HCT116 (cell line): ENCODE data around the gene STAC. TPM values are rescaled to one million over a fixed set of nuclear protein-coding genes. Genes with fewer than 3 reads are reported as not detected.

Source experiments
- ATAC-seq: fragments of 200-7000 bp; cut with Tn5 transposase; 2 replicates; pipeline ENCODE4 v1.9.1; 2020; ENCODE audit warnings: mild to moderate bottlenecking, moderate library complexity
- BruUV-seq: library from RNA; stranded (reverse); fragments of 400-500 nt; replicated peaks from 2 replicates; lab custom pipeline; 2021; lab: Mats Ljungman, UMichigan
- CTCF ChIA-PET: fragments of 300-600 bp; sonication (Branson Sonifier 250); formaldehyde crosslinking; loops from one replicate; lab custom pipeline; 2021; ENCODE audit warnings: antibody characterized with exemption; lab: Charles Lee
- POLR2A ChIA-PET: fragments of 300-600, 350-600 bp; sonication (Branson Sonifier 250); formaldehyde crosslinking; loops from one replicate; lab custom pipeline; 2021; ENCODE audit warnings: antibody characterized with exemption; lab: Charles Lee
- RAD21 ChIA-PET, 2 experiments: fragments of 300-600 bp; sonication (Branson Sonifier 250); formaldehyde crosslinking; loops; one replicate each; lab custom pipeline; 2023; ENCODE audit warnings: low total read pairs in 2 of 2; ENCODE audit not compliant: uncharacterized antibody in 2 of 2, unreplicated experiment in 2 of 2, low non-redundant PET in 1 of 2; lab: Charles Lee
- DNase-seq: peaks from one replicate; pipeline ENCODE4 v3.0.0-alpha.2; 2010; ENCODE audit warnings: low read depth, low spot score
- H2AFZ ChIP-seq: fragments of 200-600 bp; shearing (Covaris generic), sonication (generic); 2 replicates; pipeline ENCODE4 v1.6.1; 2017; ENCODE audit warnings: low read depth, mixed run types, mixed read lengths, antibody characterized with exemption, low read length; ENCODE audit not compliant: poor library complexity, severe bottlenecking
- H3K27ac ChIP-seq: 2 replicates; pipeline ENCODE4 v1.5.1; 2012; ENCODE audit warnings: low read depth, low read length
- H3K27me3 ChIP-seq: fragments of 200-600 bp; sonication (generic); 2 replicates; pipeline ENCODE4 v1.6.1; 2016; ENCODE audit warnings: mixed run types, low read length, mixed read lengths; ENCODE audit not compliant: insufficient read depth
- H3K36me3 ChIP-seq, 2 experiments: fragments of 200-500 bp in 1 of 2; fragments of 200-600 bp in 1 of 2; sonication (Bioruptor generic) in 1 of 2; sonication (generic) in 1 of 2; 2 replicates each; pipeline versions ENCODE4 v1.5.1 to v1.6.1; 2014 to 2016; ENCODE audit warnings: low read length in 2 of 2, inconsistent platforms in 1 of 2, mixed read lengths in 1 of 2, mixed run types in 1 of 2; ENCODE audit not compliant: insufficient read depth in 2 of 2, control insufficient read depth in 1 of 2
- H3K4me1 ChIP-seq, 2 experiments: fragments of 200-600 bp in 1 of 2; sonication (generic) in 1 of 2; 2 replicates each; pipeline versions ENCODE4 v1.5.1 to v1.6.1; 2012 to 2017; ENCODE audit warnings: low read length in 2 of 2, inconsistent platforms in 1 of 2, mild to moderate bottlenecking in 1 of 2, mixed read lengths in 1 of 2, mixed run types in 1 of 2, moderate library complexity in 1 of 2; ENCODE audit not compliant: insufficient read depth in 2 of 2, control insufficient read depth in 1 of 2
- H3K4me2 ChIP-seq: fragments of 200-600 bp; sonication (generic); 2 replicates; pipeline ENCODE4 v1.6.1; 2017; ENCODE audit warnings: mixed run types, low read length, mixed read lengths
- H3K4me3 ChIP-seq, 2 experiments: fragments of 200-600 bp in 1 of 2; sonication (generic) in 1 of 2; replicated peaks in 1 of 2; 2 replicates each; pipeline ENCODE4 v1.5.1; 2011 to 2016; ENCODE audit warnings: low read length in 2 of 2, control low read depth in 1 of 2, low read depth in 1 of 2, mild to moderate bottlenecking in 1 of 2, mixed read lengths in 1 of 2, mixed run types in 1 of 2
- H3K79me2 ChIP-seq: fragments of 200-600 bp; sonication (generic); 2 replicates; pipeline ENCODE4 v1.6.1; 2017; ENCODE audit warnings: mild to moderate bottlenecking, mixed run types, low read length, moderate library complexity, mixed read lengths; ENCODE audit not compliant: insufficient read depth
- H3K9ac ChIP-seq: fragments of 200-600 bp; sonication (generic); 2 replicates; pipeline ENCODE4 v1.6.1; 2016; ENCODE audit warnings: low read length, mixed read lengths
- H3K9me2 ChIP-seq: fragments of 200-600 bp; sonication (generic), shearing (Covaris generic); 2 replicates; pipeline ENCODE4 v1.6.1; 2017; ENCODE audit warnings: mixed run types, mild to moderate bottlenecking, moderate library complexity; ENCODE audit not compliant: insufficient read depth
- H3K9me3 ChIP-seq, 2 experiments: fragments of 200-500 bp in 1 of 2; fragments of 200-600 bp in 1 of 2; sonication (Bioruptor generic) in 1 of 2; sonication (generic) in 1 of 2; 2 replicates each; pipeline ENCODE4 v1.6.1; 2014 to 2017; ENCODE audit warnings: low read length in 2 of 2, mixed read lengths in 2 of 2, inconsistent platforms in 1 of 2, low read depth in 1 of 2, mild to moderate bottlenecking in 1 of 2, mixed run types in 1 of 2, moderate library complexity in 1 of 2; ENCODE audit not compliant: control insufficient read depth in 1 of 2, insufficient read depth in 1 of 2
- H4K20me1 ChIP-seq: fragments of 200-600 bp; sonication (generic), shearing (Covaris generic); 2 replicates; pipeline ENCODE4 v1.6.1; 2017; ENCODE audit warnings: mixed run types, mild to moderate bottlenecking, moderate library complexity; ENCODE audit not compliant: insufficient read depth
- CBX3 ChIP-seq: IDR thresholded peaks from 2 replicates; pipeline ENCODE4 v1.6.1; 2012; ENCODE audit warnings: low read depth
- CEBPB ChIP-seq: IDR thresholded peaks from 2 replicates; pipeline ENCODE4 v1.6.1; 2012; ENCODE audit warnings: low read depth
- EGR1 ChIP-seq: IDR thresholded peaks from 2 replicates; pipeline ENCODE4 v1.6.1; 2012; ENCODE audit warnings: low read depth
- EZH2phosphoT487 ChIP-seq: fragments of 200-600 bp; IDR thresholded peaks from 2 replicates; pipeline ENCODE4 v1.6.1; 2018; ENCODE audit warnings: antibody characterized with exemption, borderline replicate concordance
- FOSL1 ChIP-seq: IDR thresholded peaks from 2 replicates; pipeline ENCODE4 v1.6.1; 2012; ENCODE audit warnings: low read depth
- POLR2A ChIP-seq: IDR thresholded peaks from 2 replicates; pipeline ENCODE4 v1.7.0; 2011; ENCODE audit warnings: borderline replicate concordance; ENCODE audit not compliant: insufficient read depth, insufficient read length; ENCODE audit errors: extremely low read depth
- SIN3A ChIP-seq: IDR thresholded peaks from 2 replicates; pipeline ENCODE4 v1.6.1; 2012; ENCODE audit warnings: low read depth
- SRF ChIP-seq: IDR thresholded peaks from 2 replicates; pipeline ENCODE4 v1.6.1; 2012; ENCODE audit warnings: low read depth
- TCF7L2 ChIP-seq: IDR thresholded peaks from 2 replicates; pipeline ENCODE4 v1.7.0; 2011; ENCODE audit warnings: borderline replicate concordance, inconsistent platforms; ENCODE audit not compliant: insufficient read depth, insufficient read length; ENCODE audit errors: extremely low read depth
- YY1 ChIP-seq: IDR thresholded peaks from 2 replicates; pipeline ENCODE4 v1.6.1; 2011; ENCODE audit warnings: low read length, low read depth, moderate library complexity, mild to moderate bottlenecking; ENCODE audit not compliant: insufficient replicate concordance; ENCODE audit errors: extremely low read depth
- intact Hi-C: fragments of 100-400 bp; cut with micrococcal nuclease; formaldehyde crosslinking; loops from 2 replicates; pipeline ENCODE4 v1.10.0; 2022
- total RNA-seq: library from RNA; stranded (reverse); gene quantifications from one replicate; pipeline ENCODE4 v1.2.1, GENCODE V29; 2021; ENCODE audit not compliant: unreplicated experiment
- TF ChIP-seq, protein P1 (sequence below): IDR thresholded peaks from 2 replicates; pipeline ENCODE4 v1.6.1; 2012
- TF ChIP-seq, protein P2 (sequence below), 3 experiments: fragments of 200-600 bp in 1 of 3; sonication (generic) in 1 of 3; IDR thresholded peaks in 2 of 3; conservative IDR thresholded peaks in 1 of 3; 2 replicates each; pipeline ENCODE4 v1.5.1; 2012 to 2017; ENCODE audit warnings: low read depth in 2 of 3, low read length in 2 of 3, antibody characterized with exemption in 1 of 3, borderline replicate concordance in 1 of 3, control low read depth in 1 of 3, mild to moderate bottlenecking in 1 of 3, mixed read lengths in 1 of 3, mixed run types in 1 of 3, moderate library complexity in 1 of 3; ENCODE audit not compliant: insufficient read depth in 1 of 3
- TF ChIP-seq, protein P3 (sequence below): IDR thresholded peaks from 2 replicates; pipeline ENCODE4 v1.6.1; 2011; ENCODE audit warnings: mild to moderate bottlenecking, low read length, moderate library complexity; ENCODE audit not compliant: insufficient replicate concordance; ENCODE audit errors: extremely low read depth
- TF ChIP-seq, protein P4 (sequence below): IDR thresholded peaks from 2 replicates; pipeline ENCODE4 v1.6.1; 2012
- TF ChIP-seq, protein P5 (sequence below): IDR thresholded peaks from 2 replicates; pipeline ENCODE4 v1.6.1; 2012; ENCODE audit warnings: low read depth

The STAC gene
- total RNA-seq, 1 experiment from 2014 or later = not detected

DNA sequence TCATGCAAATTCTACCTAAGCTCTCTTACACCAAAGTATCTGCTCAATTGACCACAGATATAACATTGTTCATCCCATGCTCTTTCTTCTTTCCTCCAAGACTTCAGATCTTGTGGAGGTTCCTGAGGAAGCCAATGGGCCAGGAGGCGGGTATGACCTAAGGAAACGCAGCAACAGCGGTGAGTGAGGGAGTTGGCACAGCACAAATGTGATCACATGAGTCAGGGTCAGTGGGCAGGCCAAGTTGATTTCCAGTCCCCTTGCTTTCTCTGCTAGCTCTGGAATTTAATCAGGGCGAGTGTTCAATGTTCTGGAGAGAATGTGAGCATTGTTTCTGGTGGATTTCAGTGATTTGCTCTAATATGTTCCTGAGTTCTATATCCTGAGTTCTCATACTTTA, 112.7 kb downstream of the STAC start:
- no TSS peak for BruUV-seq
- no peak for TF ChIP-seq YY1
- TF ChIP-seq CEBPB = no peak
- TF ChIP-seq, protein P1, sequence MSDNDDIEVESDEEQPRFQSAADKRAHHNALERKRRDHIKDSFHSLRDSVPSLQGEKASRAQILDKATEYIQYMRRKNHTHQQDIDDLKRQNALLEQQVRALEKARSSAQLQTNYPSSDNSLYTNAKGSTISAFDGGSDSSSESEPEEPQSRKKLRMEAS = no peak
- TF ChIP-seq, protein P2, sequence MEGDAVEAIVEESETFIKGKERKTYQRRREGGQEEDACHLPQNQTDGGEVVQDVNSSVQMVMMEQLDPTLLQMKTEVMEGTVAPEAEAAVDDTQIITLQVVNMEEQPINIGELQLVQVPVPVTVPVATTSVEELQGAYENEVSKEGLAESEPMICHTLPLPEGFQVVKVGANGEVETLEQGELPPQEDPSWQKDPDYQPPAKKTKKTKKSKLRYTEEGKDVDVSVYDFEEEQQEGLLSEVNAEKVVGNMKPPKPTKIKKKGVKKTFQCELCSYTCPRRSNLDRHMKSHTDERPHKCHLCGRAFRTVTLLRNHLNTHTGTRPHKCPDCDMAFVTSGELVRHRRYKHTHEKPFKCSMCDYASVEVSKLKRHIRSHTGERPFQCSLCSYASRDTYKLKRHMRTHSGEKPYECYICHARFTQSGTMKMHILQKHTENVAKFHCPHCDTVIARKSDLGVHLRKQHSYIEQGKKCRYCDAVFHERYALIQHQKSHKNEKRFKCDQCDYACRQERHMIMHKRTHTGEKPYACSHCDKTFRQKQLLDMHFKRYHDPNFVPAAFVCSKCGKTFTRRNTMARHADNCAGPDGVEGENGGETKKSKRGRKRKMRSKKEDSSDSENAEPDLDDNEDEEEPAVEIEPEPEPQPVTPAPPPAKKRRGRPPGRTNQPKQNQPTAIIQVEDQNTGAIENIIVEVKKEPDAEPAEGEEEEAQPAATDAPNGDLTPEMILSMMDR (IDR thresholded peaks at IDR 0.05 in 2 of 3, conservative IDR thresholded peaks at IDR 0.05 in 1 of 3; ENCODE audit: borderline replicate concordance in 1 of 3, insufficient read depth in 1 of 3, low read depth in 2 of 3, low read length in 2 of 3) = no peak
- TF ChIP-seq, protein P3, sequence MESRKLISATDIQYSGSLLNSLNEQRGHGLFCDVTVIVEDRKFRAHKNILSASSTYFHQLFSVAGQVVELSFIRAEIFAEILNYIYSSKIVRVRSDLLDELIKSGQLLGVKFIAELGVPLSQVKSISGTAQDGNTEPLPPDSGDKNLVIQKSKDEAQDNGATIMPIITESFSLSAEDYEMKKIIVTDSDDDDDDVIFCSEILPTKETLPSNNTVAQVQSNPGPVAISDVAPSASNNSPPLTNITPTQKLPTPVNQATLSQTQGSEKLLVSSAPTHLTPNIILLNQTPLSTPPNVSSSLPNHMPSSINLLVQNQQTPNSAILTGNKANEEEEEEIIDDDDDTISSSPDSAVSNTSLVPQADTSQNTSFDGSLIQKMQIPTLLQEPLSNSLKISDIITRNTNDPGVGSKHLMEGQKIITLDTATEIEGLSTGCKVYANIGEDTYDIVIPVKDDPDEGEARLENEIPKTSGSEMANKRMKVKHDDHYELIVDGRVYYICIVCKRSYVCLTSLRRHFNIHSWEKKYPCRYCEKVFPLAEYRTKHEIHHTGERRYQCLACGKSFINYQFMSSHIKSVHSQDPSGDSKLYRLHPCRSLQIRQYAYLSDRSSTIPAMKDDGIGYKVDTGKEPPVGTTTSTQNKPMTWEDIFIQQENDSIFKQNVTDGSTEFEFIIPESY = no peak
- TF ChIP-seq CBX3 = no peak
- no peak for TF ChIP-seq TCF7L2
- TF ChIP-seq, protein P4, sequence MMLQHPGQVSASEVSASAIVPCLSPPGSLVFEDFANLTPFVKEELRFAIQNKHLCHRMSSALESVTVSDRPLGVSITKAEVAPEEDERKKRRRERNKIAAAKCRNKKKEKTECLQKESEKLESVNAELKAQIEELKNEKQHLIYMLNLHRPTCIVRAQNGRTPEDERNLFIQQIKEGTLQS = no peak
- TF ChIP-seq SIN3A = no peak
- no peak for TF ChIP-seq SRF
- no peak for TF ChIP-seq FOSL1
- no peak for TF ChIP-seq POLR2A
- no peak for TF ChIP-seq EGR1
- TF ChIP-seq EZH2phosphoT487 = no peak
- TF ChIP-seq, protein P5, sequence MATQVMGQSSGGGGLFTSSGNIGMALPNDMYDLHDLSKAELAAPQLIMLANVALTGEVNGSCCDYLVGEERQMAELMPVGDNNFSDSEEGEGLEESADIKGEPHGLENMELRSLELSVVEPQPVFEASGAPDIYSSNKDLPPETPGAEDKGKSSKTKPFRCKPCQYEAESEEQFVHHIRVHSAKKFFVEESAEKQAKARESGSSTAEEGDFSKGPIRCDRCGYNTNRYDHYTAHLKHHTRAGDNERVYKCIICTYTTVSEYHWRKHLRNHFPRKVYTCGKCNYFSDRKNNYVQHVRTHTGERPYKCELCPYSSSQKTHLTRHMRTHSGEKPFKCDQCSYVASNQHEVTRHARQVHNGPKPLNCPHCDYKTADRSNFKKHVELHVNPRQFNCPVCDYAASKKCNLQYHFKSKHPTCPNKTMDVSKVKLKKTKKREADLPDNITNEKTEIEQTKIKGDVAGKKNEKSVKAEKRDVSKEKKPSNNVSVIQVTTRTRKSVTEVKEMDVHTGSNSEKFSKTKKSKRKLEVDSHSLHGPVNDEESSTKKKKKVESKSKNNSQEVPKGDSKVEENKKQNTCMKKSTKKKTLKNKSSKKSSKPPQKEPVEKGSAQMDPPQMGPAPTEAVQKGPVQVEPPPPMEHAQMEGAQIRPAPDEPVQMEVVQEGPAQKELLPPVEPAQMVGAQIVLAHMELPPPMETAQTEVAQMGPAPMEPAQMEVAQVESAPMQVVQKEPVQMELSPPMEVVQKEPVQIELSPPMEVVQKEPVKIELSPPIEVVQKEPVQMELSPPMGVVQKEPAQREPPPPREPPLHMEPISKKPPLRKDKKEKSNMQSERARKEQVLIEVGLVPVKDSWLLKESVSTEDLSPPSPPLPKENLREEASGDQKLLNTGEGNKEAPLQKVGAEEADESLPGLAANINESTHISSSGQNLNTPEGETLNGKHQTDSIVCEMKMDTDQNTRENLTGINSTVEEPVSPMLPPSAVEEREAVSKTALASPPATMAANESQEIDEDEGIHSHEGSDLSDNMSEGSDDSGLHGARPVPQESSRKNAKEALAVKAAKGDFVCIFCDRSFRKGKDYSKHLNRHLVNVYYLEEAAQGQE = no peak
- no peak overlapping the region for H3K4me3 ChIP-seq
- ChIA-PET RAD21 (no interaction called here), CTCF (no interaction called here), POLR2A (no interaction called here)
- H3K79me2 ChIP-seq = no peaks in the 10 kb centered on the region
- no peak overlapping the region for H3K4me2 ChIP-seq
- H3K27ac ChIP-seq = no peak overlapping the region
- no peak overlapping the region for H3K9ac ChIP-seq
- H3K9me2 ChIP-seq = no peaks in the 10 kb centered on the region
- ATAC-seq = no peak
- intact Hi-C loops = no loop called here
- no peak overlapping the region for H2AFZ ChIP-seq
- no peaks in the 10 kb centered on the region for H3K36me3 ChIP-seq
- H4K20me1 ChIP-seq = no peaks in the 10 kb centered on the region; the same call in 1 of the 2 replicates
- DNase-seq = no peak
- no peaks in the 10 kb centered on the region for H3K4me1 ChIP-seq
- 0 out of 2 replicates have a peak, but pooled peaks cover 8% of the 10 kb centered on the region for H3K27me3 ChIP-seq
- H3K9me3 ChIP-seq = no peaks in the 10 kb centered on the region
